ENCODE results near the gene TOP2A. TPM values are rescaled to one million over a fixed set of nuclear protein-coding genes. Genes with fewer than 3 reads are reported as not detected.
A peak's percentile ranks its signal among the peaks of the same experiment; 100 is the strongest.

Gene TOP2A
- total and polyA plus RNA-seq, 2 donors (not counting 1 experiment from before 2014, with no cell fraction given): 39.2 to 41.6 TPM

DNA sequence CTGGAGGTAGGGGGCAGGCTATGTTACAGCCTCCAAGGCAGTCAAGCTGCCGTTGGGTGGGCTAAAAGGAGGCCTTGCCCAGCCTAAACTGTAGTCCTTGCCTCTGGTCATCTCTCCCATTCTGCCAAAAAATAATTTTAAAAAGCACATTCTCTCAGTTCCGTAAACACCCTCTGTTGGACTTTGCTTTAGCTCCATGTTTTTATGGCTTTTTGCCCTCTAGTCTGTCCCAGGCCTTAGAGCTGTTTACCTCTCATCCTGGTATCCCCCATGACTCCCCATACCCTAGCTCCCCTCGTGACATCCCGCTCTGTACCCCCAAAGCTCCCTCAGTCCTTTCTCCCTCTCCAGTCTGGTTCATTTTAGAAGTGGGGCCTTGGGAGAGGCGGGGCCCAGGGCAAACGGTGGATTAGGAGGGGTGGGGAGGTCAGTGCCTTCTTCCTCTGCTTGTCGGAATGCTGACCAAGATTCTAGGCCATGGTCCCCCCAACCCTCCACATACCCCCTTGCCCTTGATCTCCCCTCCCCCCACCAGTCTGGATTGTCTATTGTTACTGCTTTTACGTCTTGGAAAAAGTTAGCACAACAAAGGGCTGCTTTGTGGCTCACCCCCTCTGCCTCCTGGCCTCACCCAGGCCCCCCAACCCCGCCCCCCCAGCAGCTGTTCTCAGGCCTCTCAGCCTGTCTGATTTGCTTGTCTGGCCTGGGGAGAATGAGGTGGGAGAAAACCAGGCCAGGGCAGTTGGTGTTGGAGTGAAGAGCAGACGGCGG is 71.5 kb downstream of the TOP2A start:
- Histone ChIP-seq H3K79me2 (ENCODE audit: control insufficient read depth, insufficient read depth, low read length) (peaks cover 32% of the 10 kb centered on the region), H4K20me1 (ENCODE audit: control insufficient read depth, extremely low read depth, insufficient read depth, low read length) (no peaks in the 10 kb centered on the region), H3K4me3 (replicated peaks in 1 of 4; ENCODE audit: control extremely low read depth in 1 of 4, insufficient read depth in 1 of 4, low read depth in 3 of 4, low read length in 4 of 4) (peak overlapping the region in 3 of 4 experiments; percentile 31 to 82 (median 49)), H3K27ac (ENCODE audit: insufficient read depth, low read length) (peak overlapping the region; percentile 45), H3K27me3 (ENCODE audit: control insufficient read depth, insufficient read depth, low read length) (no peaks in the 10 kb centered on the region), H3K4me1 (ENCODE audit: control insufficient read depth, extremely low read depth, insufficient read depth, low read length) (peaks cover 57% of the 10 kb centered on the region), H2AFZ (ENCODE audit: low read length) (no peak overlapping the region), H3K4me2 (ENCODE audit: extremely low read depth, insufficient read depth, low read length) (peak overlapping the region; percentile 92), H3K9ac (ENCODE audit: insufficient read depth, low read length) (peak overlapping the region; percentile 51), H3K36me3 (ENCODE audit: control insufficient read depth, insufficient read depth, low read length) (peaks cover 12% of the 10 kb centered on the region), H3K9me3 (ENCODE audit: control insufficient read depth, insufficient read depth, low read depth, low read length) (no peaks in the 10 kb centered on the region)
- TF ChIP-seq, protein P1, sequence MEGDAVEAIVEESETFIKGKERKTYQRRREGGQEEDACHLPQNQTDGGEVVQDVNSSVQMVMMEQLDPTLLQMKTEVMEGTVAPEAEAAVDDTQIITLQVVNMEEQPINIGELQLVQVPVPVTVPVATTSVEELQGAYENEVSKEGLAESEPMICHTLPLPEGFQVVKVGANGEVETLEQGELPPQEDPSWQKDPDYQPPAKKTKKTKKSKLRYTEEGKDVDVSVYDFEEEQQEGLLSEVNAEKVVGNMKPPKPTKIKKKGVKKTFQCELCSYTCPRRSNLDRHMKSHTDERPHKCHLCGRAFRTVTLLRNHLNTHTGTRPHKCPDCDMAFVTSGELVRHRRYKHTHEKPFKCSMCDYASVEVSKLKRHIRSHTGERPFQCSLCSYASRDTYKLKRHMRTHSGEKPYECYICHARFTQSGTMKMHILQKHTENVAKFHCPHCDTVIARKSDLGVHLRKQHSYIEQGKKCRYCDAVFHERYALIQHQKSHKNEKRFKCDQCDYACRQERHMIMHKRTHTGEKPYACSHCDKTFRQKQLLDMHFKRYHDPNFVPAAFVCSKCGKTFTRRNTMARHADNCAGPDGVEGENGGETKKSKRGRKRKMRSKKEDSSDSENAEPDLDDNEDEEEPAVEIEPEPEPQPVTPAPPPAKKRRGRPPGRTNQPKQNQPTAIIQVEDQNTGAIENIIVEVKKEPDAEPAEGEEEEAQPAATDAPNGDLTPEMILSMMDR (conservative IDR thresholded peaks at IDR 0.05 in 1 of 2, IDR thresholded peaks at IDR 0.05 in 1 of 2; ENCODE audit: low read depth in 1 of 2, low read length in 2 of 2): no peak
- no peak for TF ChIP-seq EZH2 (IDR thresholded peaks at IDR 0.05; ENCODE audit: low read length, missing control alignments)
- peak in 1 of 2 donors; percentile 54 for DNase-seq (ENCODE audit: low read depth in 2 of 2)

GRCh38 chr17:40345161-40345993 is 72.3 kb downstream of the TOP2A start:
- Histone ChIP-seq H3K9ac (ENCODE audit: insufficient read depth, low read length) (peak overlapping the region; percentile 51), H3K9me3 (ENCODE audit: control insufficient read depth, insufficient read depth, low read depth, low read length) (no peaks in the 10 kb centered on the region), H3K4me1 (ENCODE audit: control insufficient read depth, extremely low read depth, insufficient read depth, low read length) (peaks cover 59% of the 10 kb centered on the region), H3K27ac (ENCODE audit: insufficient read depth, low read length) (peak overlapping the region; percentile 45), H3K4me3 (replicated peaks in 1 of 4; ENCODE audit: control extremely low read depth in 1 of 4, insufficient read depth in 1 of 4, low read depth in 3 of 4, low read length in 4 of 4) (peak overlapping the region; percentile 31 to 82 (median 42)), H3K36me3 (ENCODE audit: control insufficient read depth, insufficient read depth, low read length) (peaks cover 12% of the 10 kb centered on the region), H3K79me2 (ENCODE audit: control insufficient read depth, insufficient read depth, low read length) (peaks cover 32% of the 10 kb centered on the region), H3K4me2 (ENCODE audit: extremely low read depth, insufficient read depth, low read length) (peak overlapping the region; percentile 92), H2AFZ (ENCODE audit: low read length) (no peak overlapping the region), H3K27me3 (ENCODE audit: control insufficient read depth, insufficient read depth, low read length) (no peaks in the 10 kb centered on the region), H4K20me1 (ENCODE audit: control insufficient read depth, extremely low read depth, insufficient read depth, low read length) (no peaks in the 10 kb centered on the region)
- no peak for TF ChIP-seq EZH2 (IDR thresholded peaks at IDR 0.05; ENCODE audit: low read length, missing control alignments)
- TF ChIP-seq, protein P1 (conservative IDR thresholded peaks at IDR 0.05 in 1 of 2, IDR thresholded peaks at IDR 0.05 in 1 of 2; ENCODE audit: low read depth in 1 of 2, low read length in 2 of 2): no peak
- peak; percentile 59 to 76 for DNase-seq (ENCODE audit: low read depth in 2 of 2)
